Activated T-cell treated with anti-CD3 and anti-CD28 coated beads, Interleukin-2, amount 50 U/mL, for 24 hours (primary cell): ENCODE results near the gene MEIOSIN.
"Not testable (repeated sequence)": the region's sequence is repeated elsewhere in the genome, so short reads cannot be mapped to it uniquely, and the experiment has no call there.

Source experiments
- DNase-seq: peaks from one replicate; pipeline ENCODE4 v3.0.0-alpha.2; 2020
- H3K27ac Mint-ChIP-seq: 2 replicates; pipeline ENCODE4 v1.8.0; 2020; ENCODE audit warnings: mild to moderate bottlenecking, mixed read lengths
- H3K27me3 Mint-ChIP-seq: 2 replicates; pipeline ENCODE4 v1.8.0; 2020; ENCODE audit warnings: mixed read lengths
- H3K36me3 Mint-ChIP-seq: 2 replicates; pipeline ENCODE4 v1.8.0; 2020; ENCODE audit warnings: low read depth, mixed read lengths
- H3K4me1 Mint-ChIP-seq: 2 replicates; pipeline ENCODE4 v1.8.0; 2020; ENCODE audit warnings: low read depth, mixed read lengths
- H3K4me3 Mint-ChIP-seq: 2 replicates; pipeline ENCODE4 v1.8.0; 2020; ENCODE audit warnings: mild to moderate bottlenecking, moderate library complexity, mixed read lengths
- H3K9me3 Mint-ChIP-seq: 2 replicates; pipeline ENCODE4 v1.8.0; 2020; ENCODE audit warnings: mixed read lengths

The MEIOSIN gene

DNA sequence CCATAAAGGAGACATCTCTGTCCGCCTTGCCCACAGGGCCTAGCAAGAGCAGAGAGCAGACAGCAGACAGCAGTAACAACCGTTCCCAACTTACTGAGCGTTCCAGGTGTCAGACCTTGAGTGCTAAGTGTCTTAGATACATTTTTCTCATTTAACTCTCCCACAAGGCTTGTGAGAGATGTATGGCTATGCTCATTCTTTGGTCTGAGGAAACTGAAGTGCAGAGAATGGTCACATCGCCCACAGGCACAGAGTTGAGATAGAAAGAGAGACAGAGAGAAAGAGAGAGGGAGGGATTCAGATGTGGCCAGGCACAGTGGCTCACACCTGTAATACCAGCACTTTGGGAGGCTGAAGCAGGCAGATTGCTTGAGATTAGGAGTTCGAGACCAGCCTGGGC, 14.3 kb downstream of the MEIOSIN start:
- no peak overlapping the region for H3K4me3 Mint-ChIP-seq

DNA sequence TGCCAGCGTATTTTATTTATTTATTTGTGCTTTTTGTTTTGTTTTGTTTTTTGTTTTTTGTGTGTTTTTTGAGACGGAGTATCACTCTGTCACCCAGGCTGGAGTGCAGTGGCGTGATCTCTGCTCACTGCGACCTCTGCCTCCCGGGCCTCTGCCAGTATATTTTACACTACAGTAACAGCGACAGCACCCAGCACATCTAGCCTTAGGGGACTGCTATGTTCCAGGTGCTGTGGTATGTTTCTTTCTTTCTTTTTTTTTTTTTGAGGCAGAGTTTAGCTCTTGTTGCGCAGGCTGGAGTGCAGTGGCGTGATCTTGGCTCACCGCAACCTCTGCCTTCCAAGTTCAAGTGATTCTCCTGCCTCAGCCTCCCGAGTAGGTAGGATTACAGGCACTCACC, 18.2 kb downstream of the MEIOSIN start:
- H3K27me3 Mint-ChIP-seq, H3K27ac Mint-ChIP-seq, DNase-seq, H3K9me3 Mint-ChIP-seq, H3K4me1 Mint-ChIP-seq, H3K36me3 Mint-ChIP-seq, H3K4me3 Mint-ChIP-seq: not testable (repeated sequence)

More for the DNA sequence above, 14.3 kb downstream of the MEIOSIN start:
- no peak overlapping the region for H3K27ac Mint-ChIP-seq
- H3K4me1 Mint-ChIP-seq: no peaks in the 10 kb centered on the region
- H3K9me3 Mint-ChIP-seq: no peaks in the 10 kb centered on the region
- H3K36me3 Mint-ChIP-seq: no peaks in the 10 kb centered on the region
- peaks cover 5% of the 10 kb centered on the region for H3K27me3 Mint-ChIP-seq
- no peak for DNase-seq

DNA sequence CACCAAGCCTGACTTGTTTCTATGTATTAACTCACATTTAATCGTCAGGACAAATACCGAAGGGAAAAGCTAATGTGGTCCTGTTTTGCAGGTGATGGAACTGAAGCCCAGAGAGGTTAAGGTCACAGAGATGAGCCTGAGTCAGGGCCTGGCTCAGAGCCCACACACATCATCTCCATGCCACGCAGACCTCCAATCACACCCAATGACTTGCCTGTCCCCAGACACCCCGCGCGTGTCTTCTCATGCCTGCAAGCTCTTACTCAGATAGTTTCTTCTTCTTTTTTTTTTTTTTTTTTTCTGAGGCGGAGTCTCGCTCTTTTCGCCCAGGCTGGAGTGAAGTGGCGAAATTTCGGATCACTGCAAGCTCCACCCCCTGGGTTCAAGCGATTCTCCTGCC, 19.4 kb downstream of the MEIOSIN start:
- Mint-ChIP-seq H3K4me3 (no peak overlapping the region), H3K27me3 (no peaks in the 10 kb centered on the region), H3K36me3 (no peaks in the 10 kb centered on the region), H3K27ac (no peak overlapping the region), H3K4me1 (no peaks in the 10 kb centered on the region), H3K9me3 (no peaks in the 10 kb centered on the region)
- DNase-seq: no peak

DNA sequence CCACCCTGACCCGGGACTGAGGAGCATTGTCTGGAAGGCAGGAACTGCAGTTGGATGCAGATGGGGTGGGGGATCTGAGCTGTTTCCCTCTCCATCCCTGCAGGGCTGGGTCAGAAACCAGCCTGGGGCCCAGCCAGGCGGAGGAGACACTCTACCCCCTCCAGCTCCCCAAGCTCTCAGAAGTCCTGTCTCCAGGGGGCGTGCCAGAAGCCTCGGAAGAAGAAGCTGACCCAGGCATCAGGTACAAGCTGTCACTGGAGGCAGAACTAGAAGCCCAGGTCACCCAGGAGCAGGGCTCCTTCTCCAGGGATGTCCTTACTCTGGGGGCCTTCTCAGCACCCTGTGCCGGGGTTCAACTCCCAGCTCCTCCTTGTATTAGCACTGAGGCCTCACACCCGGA, 20.3 kb downstream of the MEIOSIN start:
- Mint-ChIP-seq H3K4me1 (no peaks in the 10 kb centered on the region), H3K36me3 (no peaks in the 10 kb centered on the region), H3K9me3 (no peaks in the 10 kb centered on the region), H3K4me3 (no peak overlapping the region), H3K27me3 (no peaks in the 10 kb centered on the region), H3K27ac (no peak overlapping the region)
- no peak for DNase-seq

DNA sequence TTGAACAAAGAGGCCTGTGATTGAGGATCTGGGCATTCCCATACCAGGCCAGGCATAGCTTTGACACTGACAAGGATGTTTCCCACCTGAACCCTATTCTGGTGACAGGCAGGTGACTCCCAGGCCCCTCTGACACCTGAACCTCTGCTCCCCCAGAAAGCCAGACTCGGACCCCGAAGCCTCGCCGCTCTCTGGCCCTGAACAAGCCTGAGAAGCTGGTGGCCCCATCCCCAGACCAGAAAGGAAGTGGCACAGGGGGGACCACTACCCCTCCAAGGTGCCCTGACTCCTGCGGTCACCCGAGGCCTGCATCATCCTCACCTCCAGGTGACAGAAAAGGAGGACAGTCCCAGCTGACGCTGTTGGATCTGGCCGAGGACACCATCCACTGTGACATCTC, 21.1 kb downstream of the MEIOSIN start:
- Mint-ChIP-seq H3K27ac (no peak overlapping the region), H3K27me3 (no peaks in the 10 kb centered on the region), H3K4me3 (no peak overlapping the region), H3K36me3 (no peaks in the 10 kb centered on the region), H3K4me1 (no peaks in the 10 kb centered on the region), H3K9me3 (no peaks in the 10 kb centered on the region)
- no peak for DNase-seq

DNA sequence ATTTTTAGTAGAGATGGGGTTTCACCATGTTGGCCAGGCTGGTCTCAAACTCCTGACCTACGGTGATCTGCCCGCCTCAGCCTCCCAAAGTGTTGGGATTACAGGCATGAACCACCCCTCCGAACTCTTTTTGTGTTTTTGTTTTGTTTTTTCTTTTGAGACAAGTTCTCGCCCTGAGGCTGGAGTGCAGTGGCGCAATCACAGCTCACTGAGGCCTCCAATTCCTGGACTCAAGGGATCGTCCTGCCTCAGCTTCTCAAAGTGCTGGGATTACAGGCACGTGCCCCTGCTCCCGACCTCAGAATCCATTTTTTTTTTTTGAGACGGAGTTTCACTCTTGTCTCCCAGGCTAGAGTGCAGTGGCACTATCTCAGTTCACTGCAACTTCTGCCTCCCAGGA, 24.5 kb downstream of the MEIOSIN start:
- Mint-ChIP-seq H3K27me3 (no peaks in the 10 kb centered on the region), H3K4me1 (no peaks in the 10 kb centered on the region), H3K27ac (no peak overlapping the region), H3K4me3 (no peak overlapping the region), H3K36me3 (no peaks in the 10 kb centered on the region), H3K9me3 (no peaks in the 10 kb centered on the region)
- no peak for DNase-seq

DNA sequence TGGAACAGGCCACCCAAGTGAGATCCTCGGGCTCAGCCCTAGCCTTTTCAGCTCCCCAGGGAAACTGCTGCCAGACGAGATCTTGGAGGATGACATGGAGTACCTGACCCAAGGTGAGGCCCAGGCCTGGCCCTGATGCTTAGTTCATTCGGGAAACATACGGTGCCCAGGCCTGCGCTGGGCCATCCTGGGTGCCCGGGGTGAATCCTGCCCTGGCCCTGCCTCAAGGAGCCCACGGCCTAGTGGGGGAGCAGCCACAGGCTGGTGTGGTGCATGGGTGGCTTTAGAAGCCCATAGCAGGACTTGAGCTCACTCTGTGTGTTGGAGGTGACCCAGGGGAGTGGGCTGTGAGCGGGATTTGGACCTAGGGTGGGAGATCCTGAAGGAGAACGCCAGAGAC, 25.7 kb downstream of the MEIOSIN start:
- Mint-ChIP-seq H3K27me3 (no peaks in the 10 kb centered on the region), H3K4me3 (no peak overlapping the region), H3K9me3 (no peaks in the 10 kb centered on the region), H3K36me3 (no peaks in the 10 kb centered on the region), H3K4me1 (no peaks in the 10 kb centered on the region), H3K27ac (no peak overlapping the region)
- DNase-seq: no peak

DNA sequence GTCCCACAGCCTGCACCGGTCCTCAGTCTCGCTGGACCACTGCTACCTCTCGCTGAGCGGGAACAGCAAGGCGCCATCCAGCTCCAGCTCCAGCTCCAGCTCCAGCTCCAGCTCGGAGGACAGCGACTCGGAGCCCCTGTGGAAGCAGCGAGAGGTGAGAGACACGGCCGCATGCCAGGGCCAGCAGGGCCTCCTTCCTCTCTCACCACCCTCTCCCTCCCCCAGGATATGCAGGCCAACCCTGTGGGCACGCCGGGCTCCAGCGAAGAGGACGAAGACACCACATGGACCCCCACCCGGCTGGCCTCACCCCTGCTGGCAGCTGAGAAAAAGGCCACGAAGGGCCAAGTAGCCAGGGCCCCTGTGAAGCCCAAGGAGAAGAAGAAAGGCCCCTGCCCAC, 28.5 kb downstream of the MEIOSIN start:
- Mint-ChIP-seq H3K4me3 (no peak overlapping the region), H3K27me3 (peaks cover 19% of the 10 kb centered on the region), H3K4me1 (no peaks in the 10 kb centered on the region), H3K9me3 (no peaks in the 10 kb centered on the region), H3K27ac (no peak overlapping the region), H3K36me3 (no peaks in the 10 kb centered on the region)
- no peak for DNase-seq

DNA sequence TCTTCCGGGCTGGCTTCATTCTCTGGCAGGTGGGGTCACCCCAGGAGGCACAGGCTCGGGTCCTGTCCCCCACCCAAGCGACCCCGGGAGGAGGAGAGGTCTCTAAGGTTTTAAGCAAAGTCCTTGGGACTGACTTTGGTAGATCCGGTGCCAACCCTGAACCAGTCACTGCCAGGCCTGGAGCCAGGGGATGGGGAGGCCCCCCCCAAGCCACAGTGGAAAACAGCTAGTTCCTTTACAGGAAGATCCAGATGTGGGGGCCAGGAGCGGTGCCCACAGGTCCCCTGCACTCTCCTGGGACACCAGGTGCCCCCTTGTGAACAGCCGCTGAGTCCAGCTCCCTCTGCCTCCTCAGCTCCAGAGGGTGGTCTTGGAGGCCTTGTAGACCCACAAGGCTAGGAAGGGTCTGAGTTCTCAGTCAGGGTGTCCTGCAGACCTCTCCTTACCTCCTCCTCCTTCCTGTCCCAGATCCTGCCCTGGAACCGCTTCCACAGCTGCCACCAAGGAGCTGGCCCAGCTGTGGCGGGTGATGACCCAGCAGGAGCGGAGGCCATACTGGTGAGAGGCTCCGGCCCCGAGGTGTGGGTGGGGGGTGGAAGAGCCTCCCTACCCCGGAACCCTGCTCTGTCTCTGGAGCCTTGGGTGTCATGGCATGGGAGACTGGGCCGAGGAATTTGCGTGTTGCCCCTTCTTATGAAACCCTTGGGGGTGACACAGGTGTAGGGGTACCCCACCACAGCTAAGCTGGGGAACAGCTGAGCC, 29.8 kb downstream of the MEIOSIN start:
- H3K4me1 Mint-ChIP-seq: peaks cover under 1% of the 10 kb centered on the region
- no peak for DNase-seq
- no peaks in the 10 kb centered on the region for H3K9me3 Mint-ChIP-seq
- H3K27me3 Mint-ChIP-seq: peaks cover 28% of the 10 kb centered on the region
- H3K4me3 Mint-ChIP-seq: no peak overlapping the region
- no peaks in the 10 kb centered on the region for H3K36me3 Mint-ChIP-seq
- H3K27ac Mint-ChIP-seq: no peak overlapping the region

DNA sequence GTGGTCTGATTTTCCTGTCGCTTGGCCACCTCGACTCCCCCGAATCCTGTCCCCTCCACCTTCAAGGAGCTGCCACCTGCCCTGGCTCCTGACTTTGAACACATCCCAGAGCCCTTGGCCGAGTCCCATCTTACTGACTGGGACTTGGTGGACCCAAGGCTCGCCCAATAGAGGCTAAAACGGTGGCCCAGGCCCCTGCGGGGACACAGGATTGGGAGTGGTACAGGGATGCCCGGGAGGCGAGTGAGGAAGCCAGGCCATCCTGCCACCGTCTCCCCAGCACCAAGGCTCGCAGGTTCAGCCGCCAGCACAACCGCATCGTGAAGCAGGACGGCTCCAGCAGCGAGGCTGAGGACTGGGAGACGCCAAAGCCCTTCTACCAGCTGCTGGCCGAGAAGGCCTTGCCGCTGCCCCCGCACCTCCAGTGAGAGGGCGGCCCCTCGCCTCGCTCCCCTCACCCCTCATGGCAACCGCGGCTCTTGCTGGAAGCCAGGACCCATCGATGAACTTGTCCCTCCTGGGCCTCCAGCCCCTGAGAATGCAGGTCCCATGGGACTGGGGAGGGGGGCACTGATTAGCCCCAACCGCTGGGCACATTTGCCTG, 30.6 kb downstream of the MEIOSIN start:
- Mint-ChIP-seq H3K9me3 (no peaks in the 10 kb centered on the region), H3K27me3 (peaks cover 30% of the 10 kb centered on the region), H3K36me3 (no peaks in the 10 kb centered on the region), H3K4me3 (no peak overlapping the region), H3K27ac (no peak overlapping the region), H3K4me1 (peaks cover 3% of the 10 kb centered on the region)
- DNase-seq: no peak

DNA sequence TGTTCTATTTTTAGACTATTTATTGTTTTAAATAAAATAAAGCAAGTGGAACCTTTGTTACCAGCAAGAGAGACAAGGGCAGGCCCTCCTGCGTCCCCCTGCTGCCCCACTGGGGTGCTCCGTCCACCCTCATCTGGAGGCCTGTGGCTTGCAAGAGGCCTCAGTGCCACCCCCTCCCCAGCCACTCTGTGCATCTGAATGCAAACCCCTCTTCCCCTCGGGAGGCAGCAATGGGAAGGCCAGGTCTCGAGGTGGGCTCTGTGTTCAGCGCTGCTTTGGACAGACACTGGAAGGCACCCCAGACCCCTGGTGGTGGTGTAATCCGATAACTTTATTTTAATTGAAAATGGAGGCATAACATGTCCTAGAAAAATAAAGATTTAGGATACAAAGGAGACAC, 31.2 kb downstream of the MEIOSIN start:
- Mint-ChIP-seq H3K36me3 (no peaks in the 10 kb centered on the region), H3K27ac (no peak overlapping the region), H3K27me3 (peaks cover 32% of the 10 kb centered on the region), H3K4me1 (peaks cover 5% of the 10 kb centered on the region), H3K4me3 (no peak overlapping the region), H3K9me3 (no peaks in the 10 kb centered on the region)
- no peak for DNase-seq

DNA sequence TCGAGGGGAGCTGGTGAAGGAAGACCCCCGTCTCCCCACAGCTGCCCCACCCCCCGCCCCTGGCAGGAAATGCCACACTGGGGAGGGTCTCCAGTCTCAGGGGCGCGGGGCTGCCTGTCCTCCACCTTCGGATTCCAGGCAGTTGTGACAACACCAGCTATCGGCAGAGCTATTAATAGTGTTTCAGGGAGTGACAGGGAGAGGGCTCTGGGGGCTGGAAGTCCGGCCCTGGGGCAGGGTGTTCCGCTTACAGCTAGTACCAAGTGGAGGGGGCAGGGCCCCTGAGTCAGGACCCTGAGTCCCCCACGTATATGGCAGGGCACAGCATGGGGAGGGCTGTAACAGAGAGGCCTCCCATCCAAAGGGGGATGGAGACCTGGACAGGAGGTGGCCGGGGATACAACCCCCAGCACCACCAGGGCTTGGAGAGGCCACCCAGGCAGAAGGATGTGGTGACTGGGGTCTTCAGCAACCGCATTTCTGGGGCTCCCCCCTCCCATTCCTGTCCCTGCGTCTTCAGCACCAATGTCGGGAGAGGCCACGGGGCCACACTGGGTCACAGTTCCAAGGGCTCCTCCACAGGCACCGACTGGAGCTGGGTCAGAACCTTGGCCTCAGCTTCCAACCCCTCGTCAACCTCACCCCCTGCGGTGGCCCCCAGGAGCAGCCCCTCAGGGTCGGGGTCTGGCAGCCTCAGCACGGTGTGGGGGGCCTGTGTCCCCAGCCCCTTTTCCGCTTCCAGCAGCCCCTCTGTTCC, 31.9 kb downstream of the MEIOSIN start:
- H3K27ac Mint-ChIP-seq: no peak overlapping the region
- H3K4me3 Mint-ChIP-seq: no peak overlapping the region
- no peak for DNase-seq
- H3K9me3 Mint-ChIP-seq: no peaks in the 10 kb centered on the region
- no peaks in the 10 kb centered on the region for H3K36me3 Mint-ChIP-seq
- H3K27me3 Mint-ChIP-seq: peaks cover 32% of the 10 kb centered on the region
- H3K4me1 Mint-ChIP-seq: peaks cover 10% of the 10 kb centered on the region

DNA sequence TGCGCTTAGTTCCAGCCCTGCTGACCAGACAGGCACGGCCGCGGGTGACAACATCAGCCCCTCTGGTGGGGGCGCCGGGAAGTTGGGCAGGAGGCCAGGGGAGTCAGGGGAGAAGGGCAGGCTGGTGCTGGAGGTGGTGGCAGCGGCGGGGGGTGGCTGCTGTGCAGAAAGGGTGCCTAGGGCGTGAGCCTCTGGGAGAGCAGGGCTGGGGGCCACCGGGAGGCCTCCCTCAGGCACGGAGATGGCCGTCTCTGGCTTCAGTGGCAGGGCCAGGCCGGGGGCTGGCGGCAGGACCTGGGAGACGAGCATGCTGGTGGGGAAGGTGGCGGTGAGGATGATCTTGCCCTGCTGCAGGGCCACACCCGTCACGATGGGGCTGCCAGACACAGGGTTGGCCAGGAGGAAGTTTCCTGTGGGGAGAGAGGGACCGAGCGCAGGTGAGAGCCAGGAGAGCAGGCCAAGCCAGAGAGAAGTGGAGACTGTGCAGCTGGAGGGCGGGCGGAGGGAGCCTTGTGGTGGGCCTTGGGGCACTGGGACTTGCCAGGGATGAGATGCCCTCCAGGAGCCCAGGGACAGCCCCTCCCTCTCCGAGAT, 32.6 kb downstream of the MEIOSIN start:
- no peak for DNase-seq
- Mint-ChIP-seq H3K9me3 (no peaks in the 10 kb centered on the region), H3K27me3 (peaks cover 32% of the 10 kb centered on the region), H3K4me1 (peaks cover 15% of the 10 kb centered on the region), H3K27ac (no peak overlapping the region), H3K4me3 (no peak overlapping the region), H3K36me3 (no peaks in the 10 kb centered on the region)

DNA sequence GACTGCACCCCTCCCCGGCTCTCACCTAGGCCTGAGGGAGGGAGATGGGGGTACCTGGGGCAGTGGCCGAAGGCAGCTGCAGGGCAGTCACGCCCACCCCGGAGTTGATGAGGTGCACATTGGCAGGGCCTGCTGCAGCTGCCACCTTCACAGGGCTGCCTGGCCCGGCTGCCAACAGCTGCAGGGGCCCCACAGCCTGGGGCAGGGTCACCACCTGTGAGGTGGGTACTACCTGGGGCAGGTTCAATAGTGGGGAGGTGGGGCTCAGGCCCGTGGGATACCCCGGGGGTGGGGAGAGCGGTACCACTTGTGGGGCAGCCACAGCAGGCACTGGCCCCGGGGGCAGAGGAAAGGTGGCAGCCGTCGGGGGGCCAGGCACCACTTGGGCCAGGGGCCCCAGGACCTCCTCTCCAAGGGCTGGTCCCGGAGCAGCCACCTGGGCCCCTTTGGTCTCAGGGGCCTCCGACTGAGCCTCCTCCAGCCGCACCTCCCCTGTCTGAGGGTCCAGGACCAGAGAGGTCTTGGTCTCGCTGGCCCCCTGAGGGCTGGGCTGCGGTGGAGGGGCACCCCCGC, 33.1 kb downstream of the MEIOSIN start:
- no peak for DNase-seq
- H3K27ac Mint-ChIP-seq: no peak overlapping the region
- H3K27me3 Mint-ChIP-seq: peaks cover 36% of the 10 kb centered on the region
- peaks cover 19% of the 10 kb centered on the region for H3K4me1 Mint-ChIP-seq
- no peaks in the 10 kb centered on the region for H3K9me3 Mint-ChIP-seq
- no peaks in the 10 kb centered on the region for H3K36me3 Mint-ChIP-seq
- no peak overlapping the region for H3K4me3 Mint-ChIP-seq
